GM23338 (cell line): ENCODE results near the gene MYOD1.

Experiments
- EZH2 ChIP-seq: fragments of 200-600 bp; sonication (generic); IDR thresholded peaks from one replicate; pipeline ENCODE4 v1.8.0; 2017; ENCODE audit warnings: antibody characterized with exemption, mild to moderate bottlenecking, low read depth; ENCODE audit not compliant: unreplicated experiment
- JUNB ChIP-seq: IDR thresholded peaks from one replicate; pipeline ENCODE4 v1.6.1; 2016; ENCODE audit warnings: antibody characterized with exemption; ENCODE audit not compliant: unreplicated experiment
- POLR2AphosphoS5 ChIP-seq: IDR thresholded peaks from 2 replicates; pipeline ENCODE4 v1.6.1; 2016; ENCODE audit warnings: antibody characterized with exemption, low read depth

- TF ChIP-seq POLR2AphosphoS5 (no peak), EZH2 (peak; percentile 44), JUNB (no peak)
Measured at GRCh38 chr11:17736579-17736893, 17.2 kb downstream of the MYOD1 start.
